Ovary (tissue), 9 donors: Measurements from ENCODE around the gene AGO3. TPM values are rescaled to one million over a fixed set of nuclear protein-coding genes. Genes with fewer than 3 reads are reported as not detected.
"Not testable (repeated sequence)": the region's sequence is repeated elsewhere in the genome, so short reads cannot be mapped to it uniquely, and the experiment has no call there.

ENCODE experiments used
- DNase-seq, 5 donors: peaks; one replicate each; pipeline ENCODE4 v3.0.0-alpha.2; 2019 to 2020
- H3K27ac ChIP-seq, 2 donors: fragments of 200-600 bp; one replicate each; pipeline versions ENCODE4 v1.5.1 to v1.8.0; 2019 to 2022
- H3K27me3 ChIP-seq: fragments of 200-600 bp; one replicate; pipeline ENCODE4 v1.8.0; 2022
- H3K36me3 ChIP-seq: fragments of 200-600 bp; sonication (generic); one replicate; pipeline ENCODE4 v1.5.1; 2019
- H3K4me1 ChIP-seq: one replicate; pipeline ENCODE4 v1.8.1; 2013; ENCODE audit warnings: mild to moderate bottlenecking, moderate library complexity; ENCODE audit not compliant: insufficient read depth
- H3K4me3 ChIP-seq: fragments of 200-600 bp; sonication (generic); one replicate; pipeline ENCODE4 v1.5.1; 2017
- H3K9me3 ChIP-seq, 2 donors: fragments of 200-600 bp in 1 of 2; sonication (generic) in 1 of 2; one replicate each; pipeline versions ENCODE4 v1.5.1 to v1.8.1; 2013 to 2019; ENCODE audit warnings: mild to moderate bottlenecking in 1 of 2, moderate library complexity in 1 of 2
- CTCF ChIP-seq, 3 donors: fragments of 450-650 bp in 2 of 3; fragments of 200-600 bp in 1 of 3; IDR thresholded peaks; one replicate each; pipeline versions ENCODE4 v1.5.1 to v1.8.0; 2016 to 2022; ENCODE audit warnings: antibody characterized with exemption in 3 of 3, mild to moderate bottlenecking in 1 of 3
- EP300 ChIP-seq: sonication (generic); formaldehyde crosslinking; IDR thresholded peaks from one replicate; pipeline ENCODE4 v1.6.1; 2017; ENCODE audit warnings: antibody characterized with exemption
- POLR2A ChIP-seq: fragments of 450-650 bp; IDR thresholded peaks from one replicate; pipeline ENCODE4 v1.6.1; 2017; ENCODE audit warnings: antibody characterized with exemption, mild to moderate bottlenecking, moderate library complexity
- whole genome bisulfite sequencing, 3 donors: extraction: QIAGEN DNeasy Blood & Tissue Kit in 1 of 3; methylation state at CpG; one replicate each; pipeline versions ENCODE4 v1.1.5 to v1.1.7; 2013 to 2017; 5-methylcytosine and 5-hydroxymethylcytosine counted together
- intact Hi-C, 4 donors: fragments of 100-400 bp; cut with DNase I; formaldehyde crosslinking; loops; one replicate each; pipeline versions ENCODE4 v1.11.0 to v1.15.1; 2022 to 2023
- polyA plus RNA-seq, 2 donors: library from polyadenylated mRNA; stranded (reverse); fragments of 200-250 nt in 1 of 2; fragments of 350-450 nt in 1 of 2; fragmentation: Illumina TruSeq in 1 of 2; extraction: RNeasy Lipid Tissue Mini Kit (QIAGEN cat#74804) in 1 of 2; gene quantifications; one replicate each; pipeline ENCODE4 v1.2.3, GENCODE V29; 2013 to 2014
- total RNA-seq, 7 donors: library from RNA; depleted of rRNA in 2 of 7; stranded (reverse); fragments of >200 nt in 2 of 7; fragmentation: NEBNext Ultra II Directional in 3 of 7; extraction: Animal tissue kit (Norgen Biotek cat#: 25700) in 3 of 7; gene quantifications; one replicate each; pipeline versions ENCODE4 v1.1.0 to v1.2.4, GENCODE V29; 2016 to 2023
- donor health status: DM: no; HTN: no; CAD: no; lungs with moderate emphysema.
- donor health status: DM: no; HTN: no; CAD: no.
- donor health status: Bipolar disorder and iron deficiency.
- donor health status: DM: yes; HTN: yes; CAD: no.
- donor health status: DM: no; HTN: no; CAD: no.
- donor health status: DM: yes; HTN: yes; CAD: no.

Gene AGO3
- total and polyA plus RNA-seq, 9 donors = 3.8 to 44.1 (median 30.7) TPM

GRCh38 chr1:35886577-35887431 lies 44.1 kb upstream of the AGO3 start:
- no peak for DNase-seq

GRCh38 chr1:35887508-35887907 lies 43.4 kb upstream of the AGO3 start:
- TF ChIP-seq CTCF (IDR thresholded peaks at IDR 0.05) = no peak
- TF ChIP-seq EP300 = no peak
- TF ChIP-seq POLR2A = no peak
- no peak for DNase-seq
- Histone ChIP-seq H3K36me3 (no peaks in the 10 kb centered on the region), H3K27me3 (no peaks in the 10 kb centered on the region), H3K4me3 (no peak overlapping the region), H3K27ac (no peak overlapping the region), H3K9me3 (no peaks in the 10 kb centered on the region), H3K4me1 (peaks cover 2% of the 10 kb centered on the region)
- WGBS, 3 donors = 88 to 90% (median 89%) methylated on average over 2 of the region's 2 CpGs
- intact Hi-C loops = no loop called here

More at GRCh38 chr1:35886577-35887431, 44.1 kb upstream of the AGO3 start:
- peaks cover 4% of the 10 kb centered on the region for H3K4me1 ChIP-seq
- no peaks in the 10 kb centered on the region for H3K9me3 ChIP-seq
- no peaks in the 10 kb centered on the region for H3K36me3 ChIP-seq
- 26 to 51% (median 32%) methylated on average over 3 of the region's 3 CpGs for WGBS, 3 donors
- no peak overlapping the region for H3K4me3 ChIP-seq
- intact Hi-C loops = no loop called here
- TF ChIP-seq CTCF (IDR thresholded peaks at IDR 0.05) (no peak), POLR2A (no peak), EP300 (no peak)
- H3K27me3 ChIP-seq = no peaks in the 10 kb centered on the region
- no peak overlapping the region for H3K27ac ChIP-seq

- WGBS, 3 donors = 90 to 92% (median 90%) methylated on average over 11 of the region's 11 CpGs
- TF ChIP-seq CTCF (IDR thresholded peaks at IDR 0.05) (no peak), POLR2A (no peak), EP300 (no peak)
- DNase-seq = no peak
- Histone ChIP-seq H3K4me1 (no peaks in the 10 kb centered on the region), H3K9me3 (no peaks in the 10 kb centered on the region), H3K4me3 (no peak overlapping the region), H3K27me3 (no peaks in the 10 kb centered on the region), H3K36me3 (no peaks in the 10 kb centered on the region), H3K27ac (no peak overlapping the region)
- intact Hi-C loops = no loop called here
These were observed 42.6 kb upstream of the AGO3 start for GRCh38 chr1:35888255-35888654.

- 55 to 65% (median 64%) methylated on average over 3 of the region's 3 CpGs for WGBS, 3 donors
- intact Hi-C loops = not testable (repeated sequence)
These were observed 41.9 kb upstream of the AGO3 start for GRCh38 chr1:35888981-35889380.

More at GRCh38 chr1:35888981-35889380, 41.9 kb upstream of the AGO3 start:
- not testable (repeated sequence) for H3K4me1 ChIP-seq, DNase-seq, H3K4me3 ChIP-seq, H3K27me3 ChIP-seq, H3K9me3 ChIP-seq, H3K27ac ChIP-seq, H3K36me3 ChIP-seq
